ENCODE measurements around the gene EPHA1. TPM values are rescaled to one million over a fixed set of nuclear protein-coding genes. Genes with fewer than 3 reads are reported as not detected.
"Not testable (repeated sequence)": the region's sequence is repeated elsewhere in the genome, so short reads cannot be mapped to it uniquely, and the experiment has no call there.

Gene EPHA1
- total and polyA plus RNA-seq, 2 donors (not counting 3 experiments of a cell fraction or from before 2014, with no cell fraction given): 0.07 TPM; not detected in 1

GRCh38 chr7:143415742-143416397 lies 7.2 kb upstream of the EPHA1 start:
- H3K9ac ChIP-seq (replicated peaks; ENCODE audit: extremely low read depth, insufficient read depth, low read length): no peak overlapping the region
- dilution Hi-C loops (cut with MboI; ENCODE audit: extremely low pct_ligation_motif_present, low sequenced_read_pairs): no loop called here
- H3K27ac ChIP-seq (ENCODE audit: insufficient read depth, low read depth, low read length): no peak overlapping the region
- H3K9me1 ChIP-seq (replicated peaks; ENCODE audit: control insufficient read depth, extremely low read depth, insufficient read depth, low read length): no peaks in the 10 kb centered on the region
- POLR2A ChIA-PET: no interaction called here
- intact Hi-C loops (cut with micrococcal nuclease): loop anchor here (1.0 to 2.0 kb wide), 6 partner anchors 21 to 176 kb away; no protein-coding TSS in a partner anchor
- no peaks in the 10 kb centered on the region for H3K36me3 ChIP-seq (ENCODE audit: control insufficient read depth in 2 of 2, extremely low read depth in 1 of 2, insufficient read depth in 2 of 2, low read length in 2 of 2)
- no peaks in the 10 kb centered on the region for H3K27me3 ChIP-seq (ENCODE audit: control insufficient read depth in 2 of 2, insufficient read depth in 2 of 2, low read length in 2 of 2)
- H3K4me1 ChIP-seq (ENCODE audit: control insufficient read depth, extremely low read depth, insufficient read depth, low read length): peaks cover 9% of the 10 kb centered on the region
- FAIRE-seq (no peak), DNase-seq (ENCODE audit: low read depth, low spot score) (no peak)
- CTCF ChIA-PET: interaction anchor here (0.6 to 4.3 kb wide), 22 partner anchors 10 to 321 kb away, joined by 3 to 52 read pairs (median 4); no protein-coding TSS in a partner anchor
- TF ChIP-seq CTCF (IDR thresholded peaks at IDR 0.05; ENCODE audit: extremely low read depth in 1 of 2, insufficient read depth in 1 of 2, low read depth in 1 of 2, low read length in 2 of 2) (no peak), FOS (IDR thresholded peaks at IDR 0.05; ENCODE audit: borderline replicate concordance, insufficient read depth, low read length) (no peak), POLR2AphosphoS5 (IDR thresholded peaks at IDR 0.05; ENCODE audit: insufficient read depth, low read depth, low read length) (no peak)
- BruUV-seq (replicated peaks): no TSS peak
- H3K79me2 ChIP-seq (ENCODE audit: control insufficient read depth, insufficient read depth, low read length): no peaks in the 10 kb centered on the region
- H3K4me2 ChIP-seq (ENCODE audit: insufficient read depth, low read length): no peak overlapping the region
- no peak overlapping the region for H3K4me3 ChIP-seq (replicated peaks in 1 of 3; ENCODE audit: insufficient read depth in 1 of 3, low read depth in 1 of 3, low read length in 3 of 3)
- H4K20me1 ChIP-seq (replicated peaks; ENCODE audit: control insufficient read depth, extremely low read depth, insufficient read depth, low read length): no peaks in the 10 kb centered on the region
- H2AFZ ChIP-seq (ENCODE audit: low read depth, low read length): no peak overlapping the region
- no peaks in the 10 kb centered on the region for H3K9me3 ChIP-seq (replicated peaks; ENCODE audit: control insufficient read depth, insufficient read depth, low read length)

GRCh38 chr7:143415209-143415608 lies 6.6 kb upstream of the EPHA1 start:
- H3K4me1 ChIP-seq (ENCODE audit: control insufficient read depth, extremely low read depth, insufficient read depth, low read length); FAIRE-seq; H3K9ac ChIP-seq (replicated peaks; ENCODE audit: extremely low read depth, insufficient read depth, low read length); DNase-seq (ENCODE audit: low read depth, low spot score); H3K4me3 ChIP-seq (replicated peaks in 1 of 3; ENCODE audit: insufficient read depth in 1 of 3, low read depth in 1 of 3, low read length in 3 of 3); H3K27me3 ChIP-seq (ENCODE audit: control insufficient read depth in 2 of 2, insufficient read depth in 2 of 2, low read length in 2 of 2); H3K36me3 ChIP-seq (ENCODE audit: control insufficient read depth in 2 of 2, extremely low read depth in 1 of 2, insufficient read depth in 2 of 2, low read length in 2 of 2); H3K9me1 ChIP-seq (replicated peaks; ENCODE audit: control insufficient read depth, extremely low read depth, insufficient read depth, low read length); H2AFZ ChIP-seq (ENCODE audit: low read depth, low read length); H4K20me1 ChIP-seq (replicated peaks; ENCODE audit: control insufficient read depth, extremely low read depth, insufficient read depth, low read length); dilution Hi-C loops (cut with MboI; ENCODE audit: extremely low pct_ligation_motif_present, low sequenced_read_pairs); H3K27ac ChIP-seq (ENCODE audit: insufficient read depth, low read depth, low read length); BruUV-seq (replicated peaks); H3K79me2 ChIP-seq (ENCODE audit: control insufficient read depth, insufficient read depth, low read length); H3K9me3 ChIP-seq (replicated peaks; ENCODE audit: control insufficient read depth, insufficient read depth, low read length); POLR2A ChIA-PET; H3K4me2 ChIP-seq (ENCODE audit: insufficient read depth, low read length); intact Hi-C loops (cut with micrococcal nuclease): not testable (repeated sequence)
- CTCF ChIA-PET: interaction anchor here (1.0 to 4.3 kb wide), 13 partner anchors 9 to 322 kb away, joined by 3 to 52 read pairs (median 9); no protein-coding TSS in a partner anchor

All from endothelial cell of umbilical vein (primary cell).